DOHH2 (cell line): Measurements from ENCODE around the gene CA12.

Experiments
- CTCF ChIP-seq: fragments of 200-600 bp; sonication (generic); IDR thresholded peaks from one replicate; pipeline ENCODE4 v1.5.1; 2014; ENCODE audit warnings: antibody characterized with exemption, mild to moderate bottlenecking, low read depth, low read length; ENCODE audit not compliant: poor library complexity, severe bottlenecking
- EZH2phosphoT487 ChIP-seq: fragments of 200-600 bp; sonication (generic); IDR thresholded peaks from 2 replicates; pipeline ENCODE4 v1.6.1; 2017; ENCODE audit warnings: borderline replicate concordance, mild to moderate bottlenecking, antibody characterized with exemption, low read length, moderate library complexity, mixed read lengths

GRCh38 chr15:63308491-63308890 is 73.2 kb downstream of the CA12 start:
- TF ChIP-seq CTCF (no peak), EZH2phosphoT487 (no peak)
